NCI-H2081 treated with DMSO at 0.1 percent for 48 hours (cell line): Measurements from ENCODE around the gene DPF3.

ENCODE experiments used
- DNase-seq: peaks from one replicate; lab custom pipeline; 2025; lab: John Stamatoyannopoulos, UW

DPF3 gene

DNA sequence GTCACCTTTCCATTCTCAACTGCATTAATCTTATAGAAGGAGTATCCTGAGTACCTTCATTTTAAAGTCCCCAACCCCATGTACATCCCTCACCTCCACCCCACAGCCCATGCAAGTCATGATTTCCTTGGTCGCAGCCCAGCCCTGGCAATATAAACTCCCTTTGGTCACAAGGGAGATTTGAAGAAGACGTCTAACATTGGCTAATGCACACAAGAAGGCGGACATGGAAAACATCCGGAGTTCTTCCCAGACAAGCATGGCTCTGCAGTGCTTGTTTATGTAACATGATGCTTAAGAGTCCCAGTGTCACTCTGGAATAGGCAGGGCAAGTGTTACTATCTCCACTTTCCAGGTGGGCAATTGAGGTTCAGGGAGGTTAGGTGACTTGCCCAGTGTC lies 277.6 kb downstream of the DPF3 start:
- DNase-seq = no peak

- no peak for DNase-seq
These were observed 278.3 kb downstream of the DPF3 start for GRCh38 chr14:72615451-72616121.

DNA sequence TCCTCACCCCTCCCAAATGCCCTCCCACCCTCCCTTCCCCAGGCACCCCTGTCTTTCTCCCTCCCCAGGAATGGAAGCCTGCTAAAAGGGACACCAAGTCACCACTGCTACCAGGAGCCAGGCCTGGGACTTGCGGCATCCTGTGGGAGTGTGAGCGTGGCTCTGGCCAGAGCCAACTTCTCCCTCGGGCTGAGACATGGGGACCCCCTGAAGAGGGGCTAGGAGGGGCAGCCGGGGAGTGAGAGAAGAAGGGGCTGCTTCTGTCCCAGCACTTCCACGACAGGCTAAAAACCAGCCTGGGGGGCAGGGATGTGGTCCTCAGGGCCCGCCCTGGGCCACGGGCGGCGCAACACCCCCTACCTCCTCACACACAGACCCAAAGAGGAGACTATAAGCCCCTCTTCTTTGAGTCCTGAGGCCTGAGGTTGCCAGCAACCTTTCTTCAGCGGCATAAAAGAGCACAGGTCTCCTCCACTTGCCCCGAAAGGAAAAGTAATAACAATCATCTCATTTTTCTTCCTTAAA lies 278.9 kb downstream of the DPF3 start:
- no peak for DNase-seq

- DNase-seq = no peak
These were observed 279.5 kb downstream of the DPF3 start for GRCh38 chr14:72614365-72614764.

DNA sequence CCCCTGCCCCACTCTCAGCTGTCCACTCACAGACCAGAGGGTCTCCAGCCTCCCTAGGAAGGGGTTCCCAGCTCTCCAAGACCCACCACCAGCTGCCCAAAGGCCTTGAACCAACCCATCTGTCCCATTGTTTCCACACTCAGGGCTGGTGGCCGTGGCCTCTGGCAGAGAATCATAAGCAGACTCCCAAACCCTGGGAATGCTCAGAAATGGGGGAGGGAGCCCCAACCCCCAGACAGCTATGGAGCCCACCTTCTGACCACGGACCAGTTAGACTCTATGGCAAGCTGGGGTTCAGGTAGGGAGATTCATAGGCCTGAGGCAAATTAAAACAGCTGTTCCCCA lies 280.0 kb downstream of the DPF3 start:
- no peak for DNase-seq

DNA sequence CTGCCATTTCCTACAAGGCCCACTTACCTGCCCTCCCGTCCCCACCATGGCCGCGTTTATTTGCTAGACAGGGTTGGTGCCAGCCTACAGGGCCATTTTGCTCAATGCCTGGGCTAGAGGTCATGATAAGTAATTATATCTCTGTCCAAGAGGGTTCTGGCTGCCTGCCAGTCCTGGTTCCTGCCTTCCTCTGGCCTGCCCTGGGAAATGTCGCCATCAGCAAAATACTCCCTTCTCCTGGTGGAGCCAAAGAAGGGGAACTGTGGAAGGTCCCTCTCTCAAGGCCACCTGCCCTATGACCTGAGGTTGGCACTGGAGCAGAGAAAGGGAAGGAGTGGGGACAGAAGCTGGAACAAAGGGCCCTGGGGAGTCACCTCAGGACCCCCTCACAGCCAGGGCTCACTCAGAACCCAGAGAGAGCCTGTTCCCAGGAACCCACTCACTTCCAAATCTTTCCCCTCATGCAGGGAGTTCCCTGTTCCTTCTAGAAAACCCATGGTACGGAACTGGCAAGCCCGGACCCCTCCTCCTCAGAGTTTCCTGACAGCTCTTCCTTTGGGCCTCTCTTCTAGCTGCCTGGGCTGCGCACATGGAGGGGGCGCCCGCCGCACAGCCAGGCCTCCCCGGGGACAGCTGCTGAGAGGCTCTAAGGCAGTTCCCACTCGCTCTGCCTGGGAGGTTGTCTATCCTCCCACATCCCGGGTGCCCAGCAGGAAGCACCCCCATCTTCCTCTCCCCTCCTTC lies 280.5 kb downstream of the DPF3 start:
- no peak for DNase-seq

DNA sequence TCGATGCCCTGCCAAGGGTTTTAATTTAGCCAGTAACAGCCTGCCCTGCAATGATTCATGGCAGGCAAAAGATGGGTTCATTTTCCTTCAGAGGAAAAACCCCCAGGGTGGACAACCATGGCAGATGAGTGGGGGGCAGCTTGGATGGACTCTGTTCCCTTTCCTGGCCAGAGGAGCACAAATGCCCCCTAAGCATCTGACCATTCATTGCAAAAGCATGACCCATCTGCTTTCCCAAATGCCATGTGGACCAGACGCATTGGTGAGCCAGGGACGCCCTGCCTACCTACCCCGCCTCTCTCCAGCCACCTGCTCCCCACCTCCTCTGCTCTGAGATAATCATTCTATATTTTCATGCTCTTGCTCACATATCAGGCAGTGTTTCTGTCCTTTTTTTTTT lies 281.9 kb downstream of the DPF3 start:
- DNase-seq = no peak

DNA sequence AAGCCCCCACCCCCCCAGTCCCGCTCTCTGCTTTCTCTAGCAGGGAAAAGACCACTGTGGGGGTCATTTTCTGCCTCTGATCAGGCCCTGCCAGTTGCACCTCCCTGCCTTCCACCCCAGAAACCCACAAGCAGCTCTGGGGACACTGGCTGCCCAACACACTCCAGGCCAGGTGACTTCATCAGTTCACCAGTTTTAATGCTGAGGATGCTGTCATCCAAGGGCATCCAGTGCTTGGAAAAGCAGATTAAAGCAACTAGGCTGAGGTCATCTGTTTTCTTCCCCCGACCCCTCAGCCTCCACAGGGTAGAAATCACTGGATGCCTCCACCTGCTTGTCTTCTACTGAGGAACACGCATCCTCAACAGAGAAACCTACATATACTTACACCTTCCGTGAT lies 282.4 kb downstream of the DPF3 start:
- DNase-seq = no peak

- no peak for DNase-seq
These were observed 283.1 kb downstream of the DPF3 start for GRCh38 chr14:72610831-72611200.

DNA sequence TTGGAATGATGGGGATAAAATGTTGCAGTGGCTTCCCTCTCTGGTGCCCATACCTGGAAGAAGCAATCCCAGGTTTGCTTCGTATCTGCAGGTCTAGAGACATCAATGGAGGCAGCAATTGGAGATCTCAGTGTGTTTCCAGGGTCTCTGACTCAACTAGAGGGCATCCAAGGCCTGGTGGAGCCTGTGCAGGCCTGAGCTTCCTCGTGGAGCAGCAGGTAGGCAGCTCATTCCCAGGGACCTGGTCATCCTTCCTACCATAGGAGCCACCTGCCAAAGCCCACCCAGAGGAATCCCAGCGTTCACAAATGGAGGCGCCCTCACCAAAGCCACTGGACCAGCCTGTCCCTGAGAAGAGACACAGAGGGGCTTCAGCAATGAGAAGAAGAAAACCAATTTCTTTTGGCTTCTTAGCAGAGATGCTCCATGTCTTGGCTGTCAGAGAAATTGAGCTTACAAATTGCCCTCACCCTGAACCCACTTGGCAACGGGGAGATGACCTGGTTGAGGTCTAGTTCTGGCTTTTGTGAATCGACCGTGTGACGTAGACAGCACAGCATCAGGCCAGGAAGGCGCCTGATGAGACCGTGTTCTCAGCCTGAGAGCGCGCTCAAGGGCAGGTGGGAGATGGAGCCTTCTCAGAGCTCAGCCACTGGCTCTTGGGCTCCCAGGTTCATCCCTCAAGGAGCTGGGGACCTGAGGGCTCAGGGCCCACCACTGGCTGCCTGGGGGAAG lies 283.6 kb downstream of the DPF3 start:
- DNase-seq = no peak

- DNase-seq = no peak
These were observed 284.5 kb downstream of the DPF3 start for GRCh38 chr14:72609205-72609916.

DNA sequence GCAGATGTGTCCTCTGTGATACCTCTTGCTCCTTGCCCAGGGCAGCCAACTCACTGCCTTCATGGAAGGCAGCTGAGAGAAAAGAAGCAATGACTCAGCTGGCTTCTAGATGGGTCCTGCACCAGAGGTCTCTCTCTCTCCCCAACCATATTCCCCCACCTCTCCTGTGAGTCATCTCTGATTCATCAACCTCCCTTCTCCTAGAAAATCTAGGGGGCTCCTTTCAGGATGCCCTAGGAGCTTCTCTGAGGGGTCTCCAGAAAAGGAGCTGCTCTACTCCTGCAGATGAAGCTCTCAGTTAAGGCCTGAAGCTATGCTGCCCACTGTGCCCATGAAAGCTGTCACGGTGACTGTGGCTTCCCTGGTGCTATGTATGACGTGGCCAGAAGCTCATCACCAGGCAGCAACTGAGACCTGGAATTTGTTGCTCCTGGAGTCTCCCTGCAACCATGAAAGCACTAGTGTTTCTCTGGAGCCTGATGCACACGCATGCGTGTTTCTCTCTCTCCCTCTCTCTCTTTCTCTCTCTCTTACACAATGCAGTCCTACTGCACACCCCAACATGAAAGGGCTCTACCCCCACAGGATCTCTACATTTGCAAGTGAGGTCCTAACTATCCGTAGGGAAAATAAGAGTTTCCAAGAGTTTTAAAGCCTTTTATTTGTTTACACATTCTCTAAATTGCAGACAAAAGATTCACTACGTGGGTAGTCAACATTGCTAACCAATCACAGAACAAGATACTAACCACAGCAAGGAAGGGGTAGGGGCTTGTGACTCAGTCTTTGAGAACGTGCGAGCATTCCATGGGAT lies 285.3 kb downstream of the DPF3 start:
- DNase-seq = no peak

- DNase-seq = no peak
These were observed 286.3 kb downstream of the DPF3 start for GRCh38 chr14:72607386-72608130.

DNA sequence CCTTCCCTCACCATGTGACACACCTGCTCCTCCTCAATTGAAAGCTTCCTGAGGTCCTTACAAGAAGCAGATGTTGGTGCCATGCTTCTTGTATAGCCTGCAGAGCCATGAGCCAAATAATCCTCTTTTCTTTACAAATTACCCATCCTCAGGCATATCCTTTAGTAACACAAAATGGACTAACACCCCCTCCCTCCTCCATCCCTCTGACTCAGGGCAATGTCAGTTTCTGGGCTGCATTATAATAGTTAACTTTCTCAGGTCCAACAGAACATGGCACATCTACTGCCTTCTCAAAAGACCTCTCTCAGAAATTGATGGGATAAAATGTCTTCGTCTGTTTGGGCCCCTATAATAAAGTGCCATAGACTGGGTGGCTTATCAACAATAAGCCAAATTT lies 287.0 kb downstream of the DPF3 start:
- DNase-seq = no peak

DNA sequence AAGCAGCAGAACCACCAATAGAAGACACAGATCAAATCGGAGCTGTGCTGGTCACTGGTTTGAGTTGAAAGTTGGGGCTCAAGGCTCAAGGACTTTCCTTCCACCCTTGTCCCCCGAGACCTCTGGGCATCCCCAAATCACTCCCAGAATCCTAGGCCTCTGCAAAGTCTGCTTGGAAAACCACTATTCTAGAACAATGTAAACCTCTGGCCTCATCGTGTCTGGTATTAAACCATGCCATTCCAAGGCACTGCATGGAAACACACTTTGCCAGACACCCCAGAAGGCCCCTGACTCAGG lies 288.0 kb downstream of the DPF3 start:
- no peak for DNase-seq

DNA sequence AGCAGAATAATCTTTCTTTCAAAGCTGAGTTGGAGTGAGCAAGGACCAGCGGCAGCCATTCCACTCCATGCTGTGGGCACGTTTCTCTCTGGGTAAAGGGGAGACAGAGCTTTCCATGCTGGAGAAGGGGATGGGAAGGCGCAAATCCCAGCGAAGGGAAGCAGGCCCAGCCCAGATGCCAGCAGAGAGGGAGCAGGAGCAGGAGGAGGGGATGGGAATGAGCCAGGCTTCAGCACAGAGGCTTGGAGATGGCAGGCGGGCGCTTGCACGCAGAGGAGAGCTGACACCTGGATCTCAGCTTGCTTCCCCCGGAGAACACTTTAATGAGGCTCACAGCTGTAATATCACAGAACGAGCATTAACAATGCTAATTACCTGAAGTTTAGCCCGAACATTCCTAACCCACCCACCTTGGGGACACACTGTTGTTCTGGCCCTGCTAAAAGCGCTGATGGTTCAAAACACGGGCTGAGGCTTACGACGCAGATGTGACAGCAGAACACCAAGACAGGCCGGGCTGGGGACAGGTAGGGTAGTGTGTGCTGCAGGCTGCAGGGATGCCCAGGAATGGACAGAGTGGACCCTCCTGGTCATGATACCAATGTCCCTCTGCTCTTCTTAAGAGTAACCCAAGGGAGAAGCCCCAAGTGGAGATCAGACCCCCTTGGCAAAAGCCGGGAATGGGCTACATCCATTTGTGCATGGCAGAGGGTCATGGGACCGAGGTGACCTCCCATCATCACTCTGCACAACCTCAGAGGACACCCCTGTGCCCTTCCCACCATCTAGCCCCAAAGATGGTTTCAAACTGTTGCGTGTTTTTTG lies 288.6 kb downstream of the DPF3 start:
- no peak for DNase-seq

DNA sequence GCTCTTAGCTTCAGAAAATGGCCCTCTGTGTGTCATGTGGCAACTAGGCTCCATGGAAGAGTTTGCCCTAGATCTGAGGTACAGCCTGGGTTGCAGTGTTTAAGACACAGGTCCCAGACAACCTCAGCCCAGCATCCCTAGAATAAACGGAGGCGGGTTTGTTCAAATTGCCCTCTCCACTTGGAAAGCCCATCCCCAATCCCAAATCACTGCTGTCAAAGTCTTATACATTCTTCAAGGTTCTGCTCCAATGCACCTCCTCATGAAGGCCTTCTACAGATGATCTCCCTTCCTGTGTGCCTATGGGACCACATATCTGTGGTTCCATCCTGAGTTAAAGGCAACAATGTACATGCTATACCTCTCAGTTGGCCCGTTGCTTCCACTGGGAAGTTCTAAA lies 289.8 kb downstream of the DPF3 start:
- DNase-seq = no peak

GRCh38 chr14:72603639-72604038 lies 290.3 kb downstream of the DPF3 start:
- no peak for DNase-seq

GRCh38 chr14:72600551-72601330 lies 293.2 kb downstream of the DPF3 start:
- no peak for DNase-seq
